IPS DF 4.7 (cell line): ENCODE results near the gene MYBPC2.

Experiments
- DNase-seq: peaks from one replicate; pipeline ENCODE4 v3.0.0-alpha.2; 2013; ENCODE audit warnings: low spot score; ENCODE audit errors: extremely low read depth

Gene MYBPC2

GRCh38 chr19:50409347-50409746 is 23.3 kb upstream of the MYBPC2 start:
- no peak for DNase-seq

GRCh38 chr19:50410109-50410508 is 22.6 kb upstream of the MYBPC2 start:
- no peak for DNase-seq

- no peak for DNase-seq
Measured at GRCh38 chr19:50412419-50412818, 20.3 kb upstream of the MYBPC2 start.

- DNase-seq = no peak
Measured at GRCh38 chr19:50413096-50413495, 19.6 kb upstream of the MYBPC2 start.

GRCh38 chr19:50413531-50413930 is 19.2 kb upstream of the MYBPC2 start:
- DNase-seq = no peak

- no peak for DNase-seq
Measured at GRCh38 chr19:50414864-50415660, 17.6 kb upstream of the MYBPC2 start.

GRCh38 chr19:50415661-50416033 is 17.0 kb upstream of the MYBPC2 start:
- DNase-seq = no peak

- no peak for DNase-seq
Measured at GRCh38 chr19:50416034-50416977, 16.4 kb upstream of the MYBPC2 start.

GRCh38 chr19:50417111-50418081 is 15.3 kb upstream of the MYBPC2 start:
- no peak for DNase-seq

- DNase-seq = no peak
Measured at GRCh38 chr19:50418176-50419021, 14.3 kb upstream of the MYBPC2 start, which contains the start of gene SPIB. TSS of gene SPIB (plus strand) at chr19:50418938. CDS start at chr19:50418963, 25 bp downstream.

- no peak for DNase-seq
Measured at GRCh38 chr19:50419022-50419579, 13.6 kb upstream of the MYBPC2 start.

GRCh38 chr19:50419580-50420035 is 13.1 kb upstream of the MYBPC2 start:
- no peak for DNase-seq

- no peak for DNase-seq
Measured at GRCh38 chr19:50420127-50420526, 12.6 kb upstream of the MYBPC2 start.

- no peak for DNase-seq
Measured at GRCh38 chr19:50420808-50421207, 11.9 kb upstream of the MYBPC2 start.

GRCh38 chr19:50422397-50423278 is 10.1 kb upstream of the MYBPC2 start:
- no peak for DNase-seq

- DNase-seq = no peak
Measured at GRCh38 chr19:50423279-50424113, 9.2 kb upstream of the MYBPC2 start.

- DNase-seq = no peak
Measured at GRCh38 chr19:50425581-50425980, 7.1 kb upstream of the MYBPC2 start.
